CD4-positive, alpha-beta T cell treated with Interleukin-6 for 4 hours (primary cell): ENCODE measurements around the gene POLE3.
"Not testable (repeated sequence)": the region's sequence is repeated elsewhere in the genome, so short reads cannot be mapped to it uniquely, and the experiment has no call there.

Experiments used
- DNase-seq: peaks from one replicate; pipeline ENCODE4 v3.0.0-alpha.2; 2020; ENCODE audit warnings: mixed read lengths

Gene POLE3

DNA sequence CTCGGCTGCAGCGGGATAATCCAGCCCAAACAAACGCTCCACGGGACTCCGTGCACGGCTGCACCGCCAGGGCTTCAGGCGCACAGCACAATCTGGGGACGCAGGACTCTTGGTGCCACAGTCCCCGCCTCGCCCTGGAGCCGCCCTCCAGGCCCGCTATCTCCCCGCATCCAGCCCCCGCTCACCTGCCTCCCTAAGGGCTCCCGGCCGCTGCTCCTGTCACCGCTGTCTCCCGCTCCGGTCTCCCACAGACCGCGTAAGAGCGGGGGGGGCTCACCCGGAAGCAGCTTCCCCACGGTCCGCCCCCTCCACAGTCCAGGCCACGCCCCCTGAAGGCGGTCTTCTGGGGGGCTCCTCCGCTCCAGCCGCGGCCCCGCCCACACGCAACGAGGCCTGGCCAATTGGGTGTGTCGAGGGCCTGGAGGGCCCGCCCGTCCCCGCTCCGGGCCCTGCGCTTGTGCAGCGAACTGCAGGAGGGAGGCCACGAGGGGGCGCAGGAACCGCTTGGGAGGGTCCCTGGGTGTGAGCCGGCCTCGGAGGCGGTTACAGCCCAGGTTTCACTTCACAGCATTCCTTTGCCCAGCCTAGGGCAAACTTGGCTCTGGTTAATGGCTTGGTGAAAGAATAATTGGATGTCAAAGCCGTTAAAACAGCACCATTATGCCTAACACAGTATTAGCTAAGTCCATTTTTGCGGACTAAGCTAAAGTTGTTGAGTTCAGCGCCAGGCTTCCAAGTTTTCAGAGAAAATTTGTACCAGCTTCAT, 9.3 kb downstream of the POLE3 start, which contains the start of gene ALAD:
TSS of gene ALAD (minus strand) at position 258 of the 766 bp plus-strand sequence. CDS start 7,725 bp downstream, outside the sequence.
- peak; percentile 100 for DNase-seq

- no peak for DNase-seq
These were observed 10.8 kb downstream of the POLE3 start for GRCh38 chr9:113399646-113400200.

DNA sequence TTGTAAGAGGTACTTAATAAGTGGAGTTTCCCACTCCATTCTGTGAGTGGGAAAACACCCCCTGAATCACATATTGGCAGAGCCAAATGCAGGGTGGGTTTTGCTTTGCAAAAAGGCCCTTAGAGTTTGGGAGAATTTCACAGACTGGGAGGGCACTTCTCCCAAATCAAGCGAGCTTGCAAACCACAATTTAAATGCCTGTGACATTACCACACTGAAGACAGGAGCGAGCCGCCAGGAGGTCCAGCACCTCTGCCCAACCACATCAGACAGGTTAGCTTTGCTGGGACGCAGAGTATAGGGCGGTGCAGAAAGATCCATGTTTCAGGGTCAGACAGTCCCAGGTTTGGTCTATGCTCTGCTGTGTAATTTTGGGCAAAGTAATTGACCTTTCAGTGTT, 11.7 kb downstream of the POLE3 start:
- no peak for DNase-seq

GRCh38 chr9:113397203-113397631, 13.3 kb downstream of the POLE3 start:
- no peak for DNase-seq

DNA sequence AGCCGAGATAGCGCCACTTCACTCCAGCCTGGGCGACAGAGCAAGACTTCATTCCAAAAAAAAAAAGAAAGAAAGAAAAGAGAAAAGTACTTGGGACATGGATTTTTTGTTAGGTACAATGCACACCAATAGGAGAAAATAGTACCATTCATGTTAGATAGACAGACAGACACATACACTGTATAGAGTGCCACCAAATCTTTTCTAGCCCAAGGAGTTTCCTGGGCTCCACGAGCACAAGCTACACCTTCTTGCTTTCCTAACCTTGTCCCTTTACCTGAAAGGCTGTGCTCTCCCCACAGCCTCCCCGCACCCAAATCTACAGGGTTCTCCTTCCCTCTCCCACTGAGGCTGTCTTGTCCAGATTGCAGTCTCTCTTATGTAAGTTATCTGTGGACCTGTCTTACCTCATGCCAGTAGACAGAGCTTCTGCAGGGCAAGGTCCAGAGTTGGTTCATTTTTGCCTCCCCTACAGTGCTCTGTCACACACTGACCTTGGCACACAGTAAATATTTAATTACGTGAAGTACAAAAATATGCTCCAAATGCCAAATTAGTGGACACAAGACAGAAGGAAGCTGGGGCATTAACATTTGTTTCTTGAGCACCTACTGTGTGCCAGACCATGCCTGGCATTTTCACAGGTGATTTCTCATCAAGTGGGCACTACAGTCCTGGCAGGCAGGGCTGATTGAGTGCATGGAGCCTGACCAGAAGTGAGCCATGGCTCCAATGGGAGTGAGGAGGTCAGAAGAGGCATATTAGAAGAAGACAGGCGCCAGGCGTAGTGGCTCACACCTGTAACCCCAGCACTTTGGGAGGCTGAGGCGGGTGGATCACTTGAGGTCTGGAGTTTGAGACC, 15.2 kb downstream of the POLE3 start:
- no peak for DNase-seq

- DNase-seq, result no peak
These were observed 17.2 kb downstream of the POLE3 start for GRCh38 chr9:113393281-113393680.

GRCh38 chr9:113391917-113392316, 18.6 kb downstream of the POLE3 start:
- no peak for DNase-seq

DNA sequence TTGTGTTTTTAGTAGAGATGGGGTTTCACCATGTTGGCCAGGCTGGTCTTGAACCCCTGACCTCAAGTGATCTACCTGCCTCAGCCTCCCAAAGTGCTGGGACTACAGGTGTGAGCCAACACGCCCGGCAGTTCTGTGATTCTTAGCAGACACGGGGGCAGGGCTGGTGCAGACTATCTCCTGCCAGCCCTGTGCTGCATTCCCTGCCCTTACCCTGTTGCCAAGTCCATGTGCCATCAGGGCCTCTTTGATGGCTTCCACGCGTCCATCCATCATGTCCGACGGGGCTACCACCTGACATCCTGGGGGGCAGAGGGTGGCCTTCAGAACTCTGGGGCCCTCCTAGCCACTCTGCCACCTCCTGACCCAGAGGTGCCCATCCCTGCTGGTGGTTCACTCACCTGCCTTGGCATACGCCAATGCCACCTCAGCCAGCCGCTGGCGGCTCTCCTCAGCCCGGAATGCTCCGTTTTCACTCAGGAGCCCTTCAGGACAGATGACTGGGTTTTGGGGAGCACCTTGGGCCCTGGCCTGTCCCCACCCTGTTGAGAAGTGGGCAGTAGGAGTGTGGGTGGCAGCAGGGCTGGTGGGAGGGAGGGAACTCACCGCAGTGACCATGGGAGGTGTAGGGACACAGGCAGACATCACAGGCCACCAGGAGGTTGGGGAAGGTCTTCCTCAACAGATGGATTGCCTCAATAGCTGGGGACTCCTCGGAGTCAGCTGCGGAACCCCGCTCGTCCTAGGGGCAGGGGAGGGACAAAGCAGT, 20.1 kb downstream of the POLE3 start:
- no peak for DNase-seq

GRCh38 chr9:113389451-113389850, 21.0 kb downstream of the POLE3 start:
- DNase-seq, result no peak

DNA sequence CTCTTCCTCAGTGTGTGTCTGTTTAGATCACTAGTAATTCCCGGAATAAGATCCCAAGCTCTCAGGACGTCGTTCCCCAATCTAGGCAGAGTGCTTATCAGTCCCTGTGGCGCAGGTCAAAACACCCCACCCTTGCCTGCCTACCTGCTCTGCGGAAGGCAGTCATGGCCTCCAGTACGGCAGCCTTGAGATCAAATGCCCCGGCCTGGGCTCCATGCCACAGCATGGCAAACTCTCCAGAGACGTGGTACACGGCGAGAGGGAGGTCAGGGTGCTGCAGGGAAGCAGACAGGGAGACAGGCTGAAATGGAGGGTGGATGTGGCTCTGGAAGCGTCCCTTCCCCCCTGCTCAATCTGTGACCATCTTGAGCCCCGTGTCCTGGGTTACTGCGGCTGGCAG, 21.6 kb downstream of the POLE3 start:
- DNase-seq, result no peak

- DNase-seq, result no peak
These were observed 22.8 kb downstream of the POLE3 start for GRCh38 chr9:113387560-113388230.

DNA sequence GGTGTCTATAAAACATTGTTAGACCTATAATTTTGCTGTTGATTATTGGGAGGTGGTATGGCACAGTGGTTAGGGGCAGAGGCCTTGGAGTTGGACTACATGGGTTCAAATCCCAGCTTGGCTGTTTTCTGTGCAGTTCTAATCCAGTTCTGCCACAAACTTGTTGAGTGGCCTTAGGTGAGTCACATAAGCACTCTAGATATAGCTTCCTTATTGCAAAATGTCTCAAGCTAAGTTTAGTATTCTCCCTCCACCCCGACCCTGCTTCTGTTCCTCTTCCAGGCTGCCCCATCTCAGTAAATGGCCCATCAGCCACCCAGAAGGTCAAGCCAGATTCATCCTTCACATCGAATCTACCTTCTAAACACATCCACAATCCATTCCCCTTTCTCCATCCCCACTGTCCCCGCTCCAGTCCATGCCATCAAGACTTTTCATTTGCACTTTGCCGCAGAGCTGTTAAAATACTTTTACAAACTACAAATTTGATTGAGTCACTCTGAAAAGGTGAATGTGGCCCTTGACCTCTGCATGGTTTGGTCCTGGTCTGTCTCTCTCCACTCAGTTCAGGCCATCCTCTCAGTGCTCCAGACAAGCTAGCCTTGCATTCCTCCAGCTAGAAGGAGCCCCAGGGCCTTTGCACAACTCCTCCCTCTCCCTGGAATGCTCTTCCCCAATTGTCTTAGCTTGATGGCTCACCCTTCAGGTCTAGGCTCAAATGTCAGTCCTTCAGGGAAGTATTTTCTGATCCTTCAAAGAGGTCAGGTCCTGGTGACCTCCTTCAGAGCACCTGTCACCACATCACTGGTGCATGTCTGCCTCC, 23.7 kb downstream of the POLE3 start:
- DNase-seq, result no peak

- DNase-seq, result no peak
These were observed 28.5 kb downstream of the POLE3 start for GRCh38 chr9:113381909-113382411.

GRCh38 chr9:113381441-113381840, 29.0 kb downstream of the POLE3 start:
- not testable (repeated sequence) for DNase-seq

DNA sequence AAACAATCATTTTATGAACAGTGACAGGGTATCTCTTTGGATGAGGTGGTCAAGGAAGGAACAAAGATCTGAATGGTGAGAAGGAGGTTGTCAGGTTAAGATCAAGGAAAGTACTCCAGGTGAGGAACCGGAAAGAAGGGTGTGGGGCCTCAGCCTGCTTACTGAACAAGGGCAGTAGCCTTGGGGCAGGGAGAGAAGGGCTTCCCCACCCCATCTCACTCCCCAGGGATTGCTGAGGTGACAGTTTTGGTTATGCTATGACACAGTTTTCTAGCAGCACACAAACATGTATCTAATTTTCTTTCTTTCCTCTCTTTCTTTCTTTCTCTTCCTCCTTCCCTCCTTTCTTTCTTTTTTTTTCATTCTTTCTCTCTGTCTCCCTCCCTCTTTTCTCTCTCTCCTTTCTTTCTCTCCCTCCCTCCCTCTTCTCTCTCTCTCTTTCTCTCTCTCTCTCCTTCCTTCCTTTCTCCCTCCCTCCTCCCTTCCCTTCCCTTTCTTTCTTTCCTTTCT, 29.6 kb downstream of the POLE3 start:
- no peak for DNase-seq

- DNase-seq, result not testable (repeated sequence)
These were observed 30.7 kb downstream of the POLE3 start for GRCh38 chr9:113379829-113380210.

- not testable (repeated sequence) for DNase-seq
These were observed 31.2 kb downstream of the POLE3 start for GRCh38 chr9:113379094-113379828.

- peak; percentile 93 for DNase-seq
These were observed 33.6 kb downstream of the POLE3 start, which contains the start of gene HDHD3 for GRCh38 chr9:113376634-113377567. TSS of gene HDHD3 (minus strand) at chr9:113376986. CDS start at chr9:113374354, 2,632 bp downstream.
